ENCODE data around the gene TMEM185B.

TMEM185B gene

DNA sequence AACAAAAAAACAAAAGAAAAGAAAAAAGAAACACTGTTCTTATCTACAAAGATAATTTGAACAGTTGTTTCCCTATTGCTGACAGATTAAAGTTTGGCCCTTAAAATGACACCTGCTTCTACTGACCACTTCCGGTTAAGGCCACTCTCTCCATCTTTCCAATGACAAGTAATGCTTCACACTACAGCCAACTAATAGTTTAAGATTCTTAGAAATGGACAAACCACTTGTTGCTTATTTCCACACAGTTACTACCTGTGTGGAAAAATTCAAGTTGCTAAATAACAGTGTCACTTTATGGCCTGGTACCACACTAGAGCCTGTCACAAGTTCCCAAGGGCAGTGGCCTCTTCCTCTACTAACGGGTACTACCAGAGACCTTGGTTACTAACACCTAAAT lies 2.4 kb downstream of the TMEM185B start:
- peak overlapping the region; percentile 85 for H3K4me2 ChIP-seq (ENCODE audit: low read depth, low read length, poor library complexity, severe bottlenecking)
- no peak overlapping the region for H3K9ac ChIP-seq (ENCODE audit: low read depth, low read length, poor library complexity, severe bottlenecking)
- no peaks in the 10 kb centered on the region for H3K36me3 ChIP-seq (ENCODE audit: insufficient read depth, low read length)
- no peaks in the 10 kb centered on the region for H3K9me3 ChIP-seq (ENCODE audit: insufficient read depth, low read depth, low read length)
- no peaks in the 10 kb centered on the region for H3K27me3 ChIP-seq (ENCODE audit: insufficient read depth, low read length, poor library complexity, severe bottlenecking)
- peak overlapping the region; percentile 92 for H3K4me3 ChIP-seq (ENCODE audit: low read length, poor library complexity, severe bottlenecking)
- H3F3A ChIP-seq (ENCODE audit: low read depth) = no peaks in the 10 kb centered on the region
- peaks cover 27% of the 10 kb centered on the region for H3K79me2 ChIP-seq (ENCODE audit: insufficient read depth, low read length)
- H2AFZ ChIP-seq (ENCODE audit: low read length) = no peak overlapping the region
- peaks cover 11% of the 10 kb centered on the region for H4K20me1 ChIP-seq (ENCODE audit: insufficient read depth, low read length, poor library complexity, severe bottlenecking)
- no peak for TF ChIP-seq EZH2phosphoT487 (IDR thresholded peaks at IDR 0.05; ENCODE audit: borderline replicate concordance)
- TF ChIP-seq, protein P1, sequence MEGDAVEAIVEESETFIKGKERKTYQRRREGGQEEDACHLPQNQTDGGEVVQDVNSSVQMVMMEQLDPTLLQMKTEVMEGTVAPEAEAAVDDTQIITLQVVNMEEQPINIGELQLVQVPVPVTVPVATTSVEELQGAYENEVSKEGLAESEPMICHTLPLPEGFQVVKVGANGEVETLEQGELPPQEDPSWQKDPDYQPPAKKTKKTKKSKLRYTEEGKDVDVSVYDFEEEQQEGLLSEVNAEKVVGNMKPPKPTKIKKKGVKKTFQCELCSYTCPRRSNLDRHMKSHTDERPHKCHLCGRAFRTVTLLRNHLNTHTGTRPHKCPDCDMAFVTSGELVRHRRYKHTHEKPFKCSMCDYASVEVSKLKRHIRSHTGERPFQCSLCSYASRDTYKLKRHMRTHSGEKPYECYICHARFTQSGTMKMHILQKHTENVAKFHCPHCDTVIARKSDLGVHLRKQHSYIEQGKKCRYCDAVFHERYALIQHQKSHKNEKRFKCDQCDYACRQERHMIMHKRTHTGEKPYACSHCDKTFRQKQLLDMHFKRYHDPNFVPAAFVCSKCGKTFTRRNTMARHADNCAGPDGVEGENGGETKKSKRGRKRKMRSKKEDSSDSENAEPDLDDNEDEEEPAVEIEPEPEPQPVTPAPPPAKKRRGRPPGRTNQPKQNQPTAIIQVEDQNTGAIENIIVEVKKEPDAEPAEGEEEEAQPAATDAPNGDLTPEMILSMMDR (conservative IDR thresholded peaks at IDR 0.05; ENCODE audit: low read length) = no peak
- H3K9me2 ChIP-seq (replicated peaks; ENCODE audit: low read depth, low read length) = no peaks in the 10 kb centered on the region
- peaks cover 31% of the 10 kb centered on the region for H3K4me1 ChIP-seq (ENCODE audit: insufficient read depth, low read length, poor library complexity, severe bottlenecking)

DNA sequence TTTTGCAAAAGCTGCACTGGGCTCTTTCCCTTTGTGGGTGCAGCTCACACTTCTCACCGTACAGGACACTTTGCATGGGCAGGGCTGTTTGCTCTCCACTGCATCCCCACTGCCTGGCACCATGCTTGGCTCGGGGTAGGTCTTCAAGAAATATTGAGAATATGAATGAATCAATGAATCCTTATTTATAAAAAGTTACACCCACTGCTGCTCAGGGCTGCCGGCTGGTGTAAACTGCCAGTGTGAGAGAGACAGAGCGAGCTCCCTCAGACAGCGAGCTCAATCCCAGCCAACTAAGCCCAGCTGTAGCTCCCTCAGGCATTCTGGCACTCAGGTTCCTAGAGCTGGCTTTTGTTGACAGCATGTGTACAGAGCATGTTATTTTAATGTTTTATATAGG lies 3.4 kb downstream of the TMEM185B start:
- peak overlapping the region; percentile 85 for H3K4me2 ChIP-seq (ENCODE audit: low read depth, low read length, poor library complexity, severe bottlenecking)
- TF ChIP-seq, protein P1 (conservative IDR thresholded peaks at IDR 0.05; ENCODE audit: low read length) = no peak
- TF ChIP-seq EZH2phosphoT487 (IDR thresholded peaks at IDR 0.05; ENCODE audit: borderline replicate concordance) = no peak
- H3F3A ChIP-seq (ENCODE audit: low read depth) = no peaks in the 10 kb centered on the region
- H4K20me1 ChIP-seq (ENCODE audit: insufficient read depth, low read length, poor library complexity, severe bottlenecking) = peaks cover 11% of the 10 kb centered on the region
- H3K9me3 ChIP-seq (ENCODE audit: insufficient read depth, low read depth, low read length) = no peaks in the 10 kb centered on the region
- H3K9me2 ChIP-seq (replicated peaks; ENCODE audit: low read depth, low read length) = no peaks in the 10 kb centered on the region
- H3K9ac ChIP-seq (ENCODE audit: low read depth, low read length, poor library complexity, severe bottlenecking) = no peak overlapping the region
- no peak overlapping the region for H3K4me3 ChIP-seq (ENCODE audit: low read length, poor library complexity, severe bottlenecking)
- peaks cover 27% of the 10 kb centered on the region for H3K79me2 ChIP-seq (ENCODE audit: insufficient read depth, low read length)
- H3K36me3 ChIP-seq (ENCODE audit: insufficient read depth, low read length) = no peaks in the 10 kb centered on the region
- H3K4me1 ChIP-seq (ENCODE audit: insufficient read depth, low read length, poor library complexity, severe bottlenecking) = peaks cover 31% of the 10 kb centered on the region
- H2AFZ ChIP-seq (ENCODE audit: low read length) = no peak overlapping the region
- no peaks in the 10 kb centered on the region for H3K27me3 ChIP-seq (ENCODE audit: insufficient read depth, low read length, poor library complexity, severe bottlenecking)

DNA sequence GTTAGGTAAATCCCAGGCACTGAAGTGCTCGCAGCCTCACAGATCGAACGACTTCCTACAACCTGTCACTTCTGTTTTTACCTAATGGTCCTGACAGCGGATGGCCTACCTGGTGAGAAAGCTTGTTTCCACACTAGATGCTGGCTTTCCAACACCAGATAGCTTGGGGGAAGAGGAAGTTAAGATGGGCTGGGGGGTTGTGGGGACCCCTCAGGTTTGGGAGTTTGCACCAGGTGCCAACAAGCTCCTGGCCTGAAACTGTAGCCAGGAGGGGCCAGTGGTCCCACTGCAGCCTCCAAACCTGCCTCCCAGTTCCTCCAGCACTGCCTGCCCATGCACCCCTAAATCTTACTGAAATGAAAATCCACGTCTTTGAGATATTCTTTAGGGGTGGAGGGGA lies 3.9 kb downstream of the TMEM185B start:
- no peaks in the 10 kb centered on the region for H3F3A ChIP-seq (ENCODE audit: low read depth)
- H4K20me1 ChIP-seq (ENCODE audit: insufficient read depth, low read length, poor library complexity, severe bottlenecking) = peaks cover 11% of the 10 kb centered on the region
- H3K27me3 ChIP-seq (ENCODE audit: insufficient read depth, low read length, poor library complexity, severe bottlenecking) = no peaks in the 10 kb centered on the region
- no peaks in the 10 kb centered on the region for H3K9me3 ChIP-seq (ENCODE audit: insufficient read depth, low read depth, low read length)
- no peak overlapping the region for H3K9ac ChIP-seq (ENCODE audit: low read depth, low read length, poor library complexity, severe bottlenecking)
- H3K9me2 ChIP-seq (replicated peaks; ENCODE audit: low read depth, low read length) = no peaks in the 10 kb centered on the region
- no peak for TF ChIP-seq EZH2phosphoT487 (IDR thresholded peaks at IDR 0.05; ENCODE audit: borderline replicate concordance)
- TF ChIP-seq, protein P1 (conservative IDR thresholded peaks at IDR 0.05; ENCODE audit: low read length) = no peak
- no peaks in the 10 kb centered on the region for H3K36me3 ChIP-seq (ENCODE audit: insufficient read depth, low read length)
- H2AFZ ChIP-seq (ENCODE audit: low read length) = no peak overlapping the region
- H3K4me2 ChIP-seq (ENCODE audit: low read depth, low read length, poor library complexity, severe bottlenecking) = no peak overlapping the region
- H3K4me3 ChIP-seq (ENCODE audit: low read length, poor library complexity, severe bottlenecking) = no peak overlapping the region
- peaks cover 30% of the 10 kb centered on the region for H3K4me1 ChIP-seq (ENCODE audit: insufficient read depth, low read length, poor library complexity, severe bottlenecking)
- peaks cover 27% of the 10 kb centered on the region for H3K79me2 ChIP-seq (ENCODE audit: insufficient read depth, low read length)
